ENCODE data around the gene CALHM2. TPM values are rescaled to one million over a fixed set of nuclear protein-coding genes. Genes with fewer than 3 reads are reported as not detected.
A peak's percentile ranks its signal among the peaks of the same experiment; 100 is the strongest.

Gene CALHM2
- total RNA-seq, 1 experiment from 2014 or later, result 5.9 TPM

GRCh38 chr10:103491729-103492364, 39.7 kb upstream of the CALHM2 start:
- peaks cover 8% of the 10 kb centered on the region; the same call in 1 of the 2 replicates for H3K4me1 ChIP-seq (ENCODE audit: control insufficient read depth, insufficient read depth, low read length)
- POLR2A ChIA-PET, result no interaction called here
- peak; percentile 47 for ATAC-seq
- peaks cover 26% of the 10 kb centered on the region for H3K27me3 ChIP-seq (ENCODE audit: control insufficient read depth, insufficient read depth, low read length)
- no peak overlapping the region for H3K4me3 ChIP-seq (ENCODE audit: low read depth in 2 of 2, low read length in 2 of 2)
- no peaks in the 10 kb centered on the region for H3K36me3 ChIP-seq (ENCODE audit: control insufficient read depth, insufficient read depth, low read length)
- H3K9me3 ChIP-seq (ENCODE audit: control insufficient read depth, insufficient read depth, low read depth, low read length), result no peaks in the 10 kb centered on the region
- peak; percentile 20 for DNase-seq (ENCODE audit: low read depth, low spot score)
- TF ChIP-seq TCF7L2 (IDR thresholded peaks at IDR 0.05; ENCODE audit: low read depth, low read length) (no peak), SIN3A (IDR thresholded peaks at IDR 0.05; ENCODE audit: borderline replicate concordance, insufficient read depth, low read depth, low read length) (no peak), CTCF (IDR thresholded peaks at IDR 0.05) (no peak), POLR2AphosphoS5 (IDR thresholded peaks at IDR 0.05; ENCODE audit: low read depth, low read length) (no peak)
- TF ChIP-seq, protein P1, sequence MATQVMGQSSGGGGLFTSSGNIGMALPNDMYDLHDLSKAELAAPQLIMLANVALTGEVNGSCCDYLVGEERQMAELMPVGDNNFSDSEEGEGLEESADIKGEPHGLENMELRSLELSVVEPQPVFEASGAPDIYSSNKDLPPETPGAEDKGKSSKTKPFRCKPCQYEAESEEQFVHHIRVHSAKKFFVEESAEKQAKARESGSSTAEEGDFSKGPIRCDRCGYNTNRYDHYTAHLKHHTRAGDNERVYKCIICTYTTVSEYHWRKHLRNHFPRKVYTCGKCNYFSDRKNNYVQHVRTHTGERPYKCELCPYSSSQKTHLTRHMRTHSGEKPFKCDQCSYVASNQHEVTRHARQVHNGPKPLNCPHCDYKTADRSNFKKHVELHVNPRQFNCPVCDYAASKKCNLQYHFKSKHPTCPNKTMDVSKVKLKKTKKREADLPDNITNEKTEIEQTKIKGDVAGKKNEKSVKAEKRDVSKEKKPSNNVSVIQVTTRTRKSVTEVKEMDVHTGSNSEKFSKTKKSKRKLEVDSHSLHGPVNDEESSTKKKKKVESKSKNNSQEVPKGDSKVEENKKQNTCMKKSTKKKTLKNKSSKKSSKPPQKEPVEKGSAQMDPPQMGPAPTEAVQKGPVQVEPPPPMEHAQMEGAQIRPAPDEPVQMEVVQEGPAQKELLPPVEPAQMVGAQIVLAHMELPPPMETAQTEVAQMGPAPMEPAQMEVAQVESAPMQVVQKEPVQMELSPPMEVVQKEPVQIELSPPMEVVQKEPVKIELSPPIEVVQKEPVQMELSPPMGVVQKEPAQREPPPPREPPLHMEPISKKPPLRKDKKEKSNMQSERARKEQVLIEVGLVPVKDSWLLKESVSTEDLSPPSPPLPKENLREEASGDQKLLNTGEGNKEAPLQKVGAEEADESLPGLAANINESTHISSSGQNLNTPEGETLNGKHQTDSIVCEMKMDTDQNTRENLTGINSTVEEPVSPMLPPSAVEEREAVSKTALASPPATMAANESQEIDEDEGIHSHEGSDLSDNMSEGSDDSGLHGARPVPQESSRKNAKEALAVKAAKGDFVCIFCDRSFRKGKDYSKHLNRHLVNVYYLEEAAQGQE (IDR thresholded peaks at IDR 0.05; ENCODE audit: insufficient read depth in 1 of 2, low read depth in 2 of 2, low read length in 1 of 2), result no peak
- in situ Hi-C loops (cut with HindIII; ENCODE audit: low pct_unique_long_range_greater_than_20kb, low sequenced_read_pairs) (no loop called here), intact Hi-C loops (cut with micrococcal nuclease; ENCODE audit: unreplicated experiment) (no loop called here)
- no TSS peak for BruUV-seq (replicated peaks)
- CTCF ChIA-PET, result interaction anchor here (0.6 kb wide), 2 partner anchors 10 to 235 kb away, joined by 3 to 5 read pairs; no protein-coding TSS in a partner anchor
- H3K27ac ChIP-seq (ENCODE audit: low read length), result no peak overlapping the region

- peaks cover 18% of the 10 kb centered on the region for H3K27me3 ChIP-seq (ENCODE audit: control insufficient read depth, insufficient read depth, low read length)
- peaks cover 8% of the 10 kb centered on the region; the same call in 1 of the 2 replicates for H3K4me1 ChIP-seq (ENCODE audit: control insufficient read depth, insufficient read depth, low read length)
- no peaks in the 10 kb centered on the region for H3K9me3 ChIP-seq (ENCODE audit: control insufficient read depth, insufficient read depth, low read depth, low read length)
- DNase-seq (ENCODE audit: low read depth, low spot score), result no peak
- H3K27ac ChIP-seq (ENCODE audit: low read length), result no peak overlapping the region
- no peak overlapping the region for H3K4me3 ChIP-seq (ENCODE audit: low read depth in 2 of 2, low read length in 2 of 2)
- no peaks in the 10 kb centered on the region for H3K36me3 ChIP-seq (ENCODE audit: control insufficient read depth, insufficient read depth, low read length)
- intact Hi-C loops (cut with micrococcal nuclease; ENCODE audit: unreplicated experiment) (no loop called here), in situ Hi-C loops (cut with HindIII; ENCODE audit: low pct_unique_long_range_greater_than_20kb, low sequenced_read_pairs) (no loop called here)
- POLR2A ChIA-PET, result no interaction called here
- no TSS peak for BruUV-seq (replicated peaks)
- CTCF ChIA-PET, result interaction anchor here (0.6 kb wide), 3 partner anchors 8 to 121 kb away, joined by 3 to 10 read pairs (median 3); no protein-coding TSS in a partner anchor
- ATAC-seq, result 0 out of 2 replicates have a peak, but pooled peaks have one; percentile 17
- TF ChIP-seq SIN3A (IDR thresholded peaks at IDR 0.05; ENCODE audit: borderline replicate concordance, insufficient read depth, low read depth, low read length) (no peak), TCF7L2 (IDR thresholded peaks at IDR 0.05; ENCODE audit: low read depth, low read length) (no peak), CTCF (IDR thresholded peaks at IDR 0.05) (no peak), POLR2AphosphoS5 (IDR thresholded peaks at IDR 0.05; ENCODE audit: low read depth, low read length) (no peak)
- TF ChIP-seq, protein P1 (IDR thresholded peaks at IDR 0.05; ENCODE audit: insufficient read depth in 1 of 2, low read depth in 2 of 2, low read length in 1 of 2), result no peak
Observed at GRCh38 chr10:103490986-103491314, 38.8 kb upstream of the CALHM2 start.

Data from Panc1 (cell line).